ENCODE measurements around the gene PPFIBP2. TPM values are rescaled to one million over a fixed set of nuclear protein-coding genes. Genes with fewer than 3 reads are reported as not detected.

The PPFIBP2 gene
- total and polyA plus RNA-seq, 10 of the 15 experiments (the other 5 are each of a cell fraction or from before 2014, with no cell fraction given): 17.3 to 56.3 (median 39.2) TPM

DNA sequence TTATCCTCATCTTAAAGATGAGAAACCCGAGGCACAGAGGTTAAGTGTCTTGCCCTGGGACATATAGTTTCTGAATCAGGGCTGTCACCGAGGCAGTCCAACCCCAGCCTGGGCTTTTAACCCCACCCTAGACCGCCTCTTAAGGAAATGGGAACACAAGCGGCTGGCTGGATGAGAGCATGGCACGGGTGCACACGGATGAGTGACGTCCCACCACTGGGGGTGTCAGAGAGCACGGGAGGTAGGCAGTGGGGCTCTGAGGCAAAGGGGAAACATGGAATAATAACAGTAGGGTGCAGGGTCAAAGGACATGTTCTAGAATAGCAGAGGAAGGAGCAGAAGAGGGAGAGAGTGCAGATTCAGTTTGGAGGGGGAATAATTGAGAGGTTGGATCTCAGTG is 22.3 kb downstream of the PPFIBP2 start:
- H3K9ac ChIP-seq (ENCODE audit: control insufficient read depth, insufficient read depth, low read length): no peak overlapping the region
- RAD21 ChIA-PET (ENCODE audit: unreplicated experiment): interaction anchor here (3.0 kb wide), 1 partner anchor 15 kb away, joined by 18 read pairs; no protein-coding TSS in a partner anchor
- H2AFZ ChIP-seq (ENCODE audit: control insufficient read depth, low read depth, low read length): no peak overlapping the region
- H3K4me1 ChIP-seq (ENCODE audit: control insufficient read depth, insufficient read depth, low read length): peaks cover 73% of the 10 kb centered on the region
- CTCF ChIA-PET: interaction anchor here (1.0 to 1.6 kb wide), 2 partner anchors 15 to 129 kb away, joined by 3 to 5 read pairs; no protein-coding TSS in a partner anchor
- peaks cover 0 to 10% of the 10 kb centered on the region in 2 experiments; a peak in 1 of 4 replicates for H3K36me3 ChIP-seq (ENCODE audit: control insufficient read depth in 2 of 2, insufficient read depth in 2 of 2, low read length in 1 of 2)
- H3K4me2 ChIP-seq (ENCODE audit: control insufficient read depth, insufficient read depth): no peak overlapping the region; the same call in 1 of the 2 replicates
- no peak overlapping the region for H3K27ac ChIP-seq (ENCODE audit: control insufficient read depth, insufficient read depth)
- no peaks in the 10 kb centered on the region for H4K20me1 ChIP-seq (ENCODE audit: control insufficient read depth, insufficient read depth)
- SMC1A ChIA-PET (ENCODE audit: uncharacterized antibody, unreplicated experiment): interaction anchor here (1.1 to 6.3 kb wide), 2 partner anchors 15 to 23 kb away, joined by 3 to 107 read pairs; no protein-coding TSS in a partner anchor
- intact Hi-C loops (cut with micrococcal nuclease; ENCODE audit: unreplicated experiment) (no loop called here), in situ Hi-C loops (cut with MboI) (no loop called here)
- TF ChIP-seq EGR1 (IDR thresholded peaks at IDR 0.05; ENCODE audit: borderline replicate concordance in 1 of 2, low read depth in 2 of 2, low read length in 2 of 2): no peak
- TF ChIP-seq RAD21 (IDR thresholded peaks at IDR 0.05; ENCODE audit: insufficient read depth, low read depth, low read length): peak; percentile 11; the same call in 1 of the 2 replicates
- TF ChIP-seq, protein P1, sequence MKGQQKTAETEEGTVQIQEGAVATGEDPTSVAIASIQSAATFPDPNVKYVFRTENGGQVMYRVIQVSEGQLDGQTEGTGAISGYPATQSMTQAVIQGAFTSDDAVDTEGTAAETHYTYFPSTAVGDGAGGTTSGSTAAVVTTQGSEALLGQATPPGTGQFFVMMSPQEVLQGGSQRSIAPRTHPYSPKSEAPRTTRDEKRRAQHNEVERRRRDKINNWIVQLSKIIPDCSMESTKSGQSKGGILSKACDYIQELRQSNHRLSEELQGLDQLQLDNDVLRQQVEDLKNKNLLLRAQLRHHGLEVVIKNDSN (IDR thresholded peaks at IDR 0.05; ENCODE audit: borderline replicate concordance, extremely low read length, insufficient read depth, low read depth, low read length): no peak
- TF ChIP-seq, protein P2, sequence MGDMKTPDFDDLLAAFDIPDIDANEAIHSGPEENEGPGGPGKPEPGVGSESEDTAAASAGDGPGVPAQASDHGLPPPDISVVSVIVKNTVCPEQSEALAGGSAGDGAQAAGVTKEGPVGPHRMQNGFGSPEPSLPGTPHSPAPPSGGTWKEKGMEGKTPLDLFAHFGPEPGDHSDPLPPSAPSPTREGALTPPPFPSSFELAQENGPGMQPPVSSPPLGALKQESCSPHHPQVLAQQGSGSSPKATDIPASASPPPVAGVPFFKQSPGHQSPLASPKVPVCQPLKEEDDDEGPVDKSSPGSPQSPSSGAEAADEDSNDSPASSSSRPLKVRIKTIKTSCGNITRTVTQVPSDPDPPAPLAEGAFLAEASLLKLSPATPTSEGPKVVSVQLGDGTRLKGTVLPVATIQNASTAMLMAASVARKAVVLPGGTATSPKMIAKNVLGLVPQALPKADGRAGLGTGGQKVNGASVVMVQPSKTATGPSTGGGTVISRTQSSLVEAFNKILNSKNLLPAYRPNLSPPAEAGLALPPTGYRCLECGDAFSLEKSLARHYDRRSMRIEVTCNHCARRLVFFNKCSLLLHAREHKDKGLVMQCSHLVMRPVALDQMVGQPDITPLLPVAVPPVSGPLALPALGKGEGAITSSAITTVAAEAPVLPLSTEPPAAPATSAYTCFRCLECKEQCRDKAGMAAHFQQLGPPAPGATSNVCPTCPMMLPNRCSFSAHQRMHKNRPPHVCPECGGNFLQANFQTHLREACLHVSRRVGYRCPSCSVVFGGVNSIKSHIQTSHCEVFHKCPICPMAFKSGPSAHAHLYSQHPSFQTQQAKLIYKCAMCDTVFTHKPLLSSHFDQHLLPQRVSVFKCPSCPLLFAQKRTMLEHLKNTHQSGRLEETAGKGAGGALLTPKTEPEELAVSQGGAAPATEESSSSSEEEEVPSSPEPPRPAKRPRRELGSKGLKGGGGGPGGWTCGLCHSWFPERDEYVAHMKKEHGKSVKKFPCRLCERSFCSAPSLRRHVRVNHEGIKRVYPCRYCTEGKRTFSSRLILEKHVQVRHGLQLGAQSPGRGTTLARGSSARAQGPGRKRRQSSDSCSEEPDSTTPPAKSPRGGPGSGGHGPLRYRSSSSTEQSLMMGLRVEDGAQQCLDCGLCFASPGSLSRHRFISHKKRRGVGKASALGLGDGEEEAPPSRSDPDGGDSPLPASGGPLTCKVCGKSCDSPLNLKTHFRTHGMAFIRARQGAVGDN (IDR thresholded peaks at IDR 0.05): no peak
- TF ChIP-seq, protein P3, sequence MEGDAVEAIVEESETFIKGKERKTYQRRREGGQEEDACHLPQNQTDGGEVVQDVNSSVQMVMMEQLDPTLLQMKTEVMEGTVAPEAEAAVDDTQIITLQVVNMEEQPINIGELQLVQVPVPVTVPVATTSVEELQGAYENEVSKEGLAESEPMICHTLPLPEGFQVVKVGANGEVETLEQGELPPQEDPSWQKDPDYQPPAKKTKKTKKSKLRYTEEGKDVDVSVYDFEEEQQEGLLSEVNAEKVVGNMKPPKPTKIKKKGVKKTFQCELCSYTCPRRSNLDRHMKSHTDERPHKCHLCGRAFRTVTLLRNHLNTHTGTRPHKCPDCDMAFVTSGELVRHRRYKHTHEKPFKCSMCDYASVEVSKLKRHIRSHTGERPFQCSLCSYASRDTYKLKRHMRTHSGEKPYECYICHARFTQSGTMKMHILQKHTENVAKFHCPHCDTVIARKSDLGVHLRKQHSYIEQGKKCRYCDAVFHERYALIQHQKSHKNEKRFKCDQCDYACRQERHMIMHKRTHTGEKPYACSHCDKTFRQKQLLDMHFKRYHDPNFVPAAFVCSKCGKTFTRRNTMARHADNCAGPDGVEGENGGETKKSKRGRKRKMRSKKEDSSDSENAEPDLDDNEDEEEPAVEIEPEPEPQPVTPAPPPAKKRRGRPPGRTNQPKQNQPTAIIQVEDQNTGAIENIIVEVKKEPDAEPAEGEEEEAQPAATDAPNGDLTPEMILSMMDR (IDR thresholded peaks at IDR 0.05 in 2 of 3, conservative IDR thresholded peaks at IDR 0.05 in 1 of 3; ENCODE audit: control insufficient read depth in 2 of 3, extremely low read depth in 1 of 3, insufficient read depth in 1 of 3, low read depth in 3 of 3, low read length in 3 of 3): peak in 2 of 3 experiments; percentile 43 to 45; a peak in 3 of 6 replicates
- TF ChIP-seq PAX5 (IDR thresholded peaks at IDR 0.05; ENCODE audit: borderline replicate concordance, low read depth, low read length): no peak
- 0 out of 2 replicates have a peak, but pooled peaks have one; percentile 33 for TF ChIP-seq EED (IDR thresholded peaks at IDR 0.05; ENCODE audit: low read depth)
- no peak for TF ChIP-seq HDAC2 (IDR thresholded peaks at IDR 0.05)
- TF ChIP-seq RUNX3 (IDR thresholded peaks at IDR 0.05; ENCODE audit: low read length): no peak
- TF ChIP-seq, protein P4, sequence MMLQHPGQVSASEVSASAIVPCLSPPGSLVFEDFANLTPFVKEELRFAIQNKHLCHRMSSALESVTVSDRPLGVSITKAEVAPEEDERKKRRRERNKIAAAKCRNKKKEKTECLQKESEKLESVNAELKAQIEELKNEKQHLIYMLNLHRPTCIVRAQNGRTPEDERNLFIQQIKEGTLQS (IDR thresholded peaks at IDR 0.05; ENCODE audit: borderline replicate concordance, extremely low read depth, low read depth, low read length): no peak
- TF ChIP-seq, protein P5, sequence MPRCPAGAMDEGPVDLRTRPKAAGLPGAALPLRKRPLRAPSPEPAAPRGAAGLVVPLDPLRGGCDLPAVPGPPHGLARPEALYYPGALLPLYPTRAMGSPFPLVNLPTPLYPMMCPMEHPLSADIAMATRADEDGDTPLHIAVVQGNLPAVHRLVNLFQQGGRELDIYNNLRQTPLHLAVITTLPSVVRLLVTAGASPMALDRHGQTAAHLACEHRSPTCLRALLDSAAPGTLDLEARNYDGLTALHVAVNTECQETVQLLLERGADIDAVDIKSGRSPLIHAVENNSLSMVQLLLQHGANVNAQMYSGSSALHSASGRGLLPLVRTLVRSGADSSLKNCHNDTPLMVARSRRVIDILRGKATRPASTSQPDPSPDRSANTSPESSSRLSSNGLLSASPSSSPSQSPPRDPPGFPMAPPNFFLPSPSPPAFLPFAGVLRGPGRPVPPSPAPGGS (IDR thresholded peaks at IDR 0.05; ENCODE audit: borderline replicate concordance, insufficient read depth, low read depth, low read length, poor library complexity, severe bottlenecking): no peak
- TF ChIP-seq RB1 (IDR thresholded peaks at IDR 0.05; ENCODE audit: borderline replicate concordance): no peak
- TF ChIP-seq CHD2 (IDR thresholded peaks at IDR 0.05; ENCODE audit: borderline replicate concordance, low read depth, low read length): no peak
- ATAC-seq (no peak), DNase-seq (ENCODE audit: low read depth, low spot score) (no peak), FAIRE-seq (no peak)
- H3K79me2 ChIP-seq (ENCODE audit: control insufficient read depth, insufficient read depth, low read length): peaks cover 87% of the 10 kb centered on the region
- 81% methylated on average over 8 of the region's 8 CpGs for WGBS (ENCODE audit: insufficient coverage, insufficient replicate concordance, low lambda C conversion rate, missing lambda C conversion rate)
- POLR2A ChIA-PET: no interaction called here
- H3K27me3 ChIP-seq (replicated peaks in 1 of 2; ENCODE audit: control insufficient read depth in 2 of 2, insufficient read depth in 2 of 2, low read length in 1 of 2): no peaks in the 10 kb centered on the region
- TSS peak; percentile 7 for BruUV-seq (replicated peaks)
- no peaks in the 10 kb centered on the region; the same call in 2 of the 3 replicates for H3K9me3 ChIP-seq (replicated peaks; ENCODE audit: control insufficient read depth, insufficient read depth, low read length)
- no peak overlapping the region for H3K4me3 ChIP-seq

Data from GM12878 (cell line).